Activated CD4-positive, alpha-beta T cell treated with anti-CD3 and anti-CD28 coated beads for 36 hours (primary cell): ENCODE data around the gene DLGAP1. TPM values are rescaled to one million over a fixed set of nuclear protein-coding genes. Genes with fewer than 3 reads are reported as not detected.

ENCODE experiments used
- ATAC-seq: fragments of 200-7000 bp; cut with Tn5 transposase; one replicate; pipeline ENCODE4 v1.10.0; 2021; ENCODE audit warnings: mild to moderate bottlenecking, moderate library complexity
- CTCF ChIA-PET: fragments of 350-600 bp; sonication (Branson Sonifier 250); formaldehyde crosslinking; loops from one replicate; lab custom pipeline; 2021; ENCODE audit warnings: antibody characterized with exemption; lab: Charles Lee
- POLR2A ChIA-PET: fragments of 350-600 bp; sonication (Branson Sonifier 250); formaldehyde crosslinking; loops from one replicate; lab custom pipeline; 2021; ENCODE audit warnings: antibody characterized with exemption, inconsistent platforms; lab: Charles Lee
- DNase-seq: peaks from one replicate; pipeline ENCODE4 v3.0.0-alpha.2; 2020
- H3K27ac Mint-ChIP-seq: one replicate; pipeline ENCODE4 v1.8.0; 2021; ENCODE audit warnings: mixed read lengths
- H3K27me3 Mint-ChIP-seq: one replicate; pipeline ENCODE4 v1.8.0; 2021; ENCODE audit warnings: mixed read lengths
- H3K36me3 Mint-ChIP-seq: one replicate; pipeline ENCODE4 v1.8.0; 2021; ENCODE audit warnings: low read depth, mixed read lengths
- H3K4me1 Mint-ChIP-seq: one replicate; pipeline ENCODE4 v1.8.0; 2021; ENCODE audit warnings: mixed read lengths
- H3K4me3 Mint-ChIP-seq: one replicate; pipeline ENCODE4 v1.8.0; 2021; ENCODE audit warnings: mild to moderate bottlenecking, moderate library complexity, mixed read lengths
- H3K9me3 Mint-ChIP-seq: one replicate; pipeline ENCODE4 v1.8.0; 2021; ENCODE audit warnings: low read depth, mixed read lengths
- intact Hi-C, 2 experiments: fragments of 100-400 bp; cut with DNase I in 1 of 2; cut with micrococcal nuclease in 1 of 2; formaldehyde crosslinking; loops; one replicate each; pipeline versions ENCODE4 v1.14.2 to v1.15.1; 2022 to 2024; cut with DNase I, micrococcal nuclease
- total RNA-seq, 2 experiments: library from RNA; stranded (reverse); gene quantifications; one replicate each; pipeline ENCODE4 v1.2.3, GENCODE V29; 2021

The DLGAP1 gene
- total RNA-seq, 2 experiments from 2014 or later: 0.14 TPM; not detected in 1

- no peak for DNase-seq
- Mint-ChIP-seq H3K36me3 (no peaks in the 10 kb centered on the region), H3K27me3 (no peaks in the 10 kb centered on the region), H3K9me3 (peaks cover 1% of the 10 kb centered on the region), H3K27ac (no peak overlapping the region), H3K4me3 (no peak overlapping the region), H3K4me1 (no peaks in the 10 kb centered on the region)
- ATAC-seq: no peak
- CTCF ChIA-PET: no interaction called here
- POLR2A ChIA-PET: no interaction called here
- intact Hi-C loops: no loop called here
Observed at GRCh38 chr18:4143585-4143984, 311.5 kb downstream of the DLGAP1 start.

DNA sequence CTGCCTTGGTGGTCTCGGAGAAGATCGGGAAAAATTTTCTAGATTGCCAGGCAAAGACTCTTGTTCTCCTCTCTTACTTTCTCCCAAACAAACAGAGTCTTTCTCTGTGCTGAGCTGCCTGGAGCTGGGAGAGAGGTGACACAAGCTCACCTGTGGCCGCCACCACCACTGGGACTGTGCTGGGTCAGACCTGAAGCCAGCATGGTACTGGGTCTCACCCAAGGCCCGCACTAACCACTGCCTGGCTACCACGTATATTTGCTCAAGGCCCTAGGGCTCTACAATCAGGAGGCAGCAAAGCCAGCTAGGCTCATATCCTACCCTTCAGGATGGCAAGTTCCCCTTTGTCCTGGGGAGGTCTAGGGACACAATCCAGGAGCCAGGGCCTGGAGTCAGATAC is 312.2 kb downstream of the DLGAP1 start:
- ChIA-PET POLR2A (no interaction called here), CTCF (no interaction called here)

DNA sequence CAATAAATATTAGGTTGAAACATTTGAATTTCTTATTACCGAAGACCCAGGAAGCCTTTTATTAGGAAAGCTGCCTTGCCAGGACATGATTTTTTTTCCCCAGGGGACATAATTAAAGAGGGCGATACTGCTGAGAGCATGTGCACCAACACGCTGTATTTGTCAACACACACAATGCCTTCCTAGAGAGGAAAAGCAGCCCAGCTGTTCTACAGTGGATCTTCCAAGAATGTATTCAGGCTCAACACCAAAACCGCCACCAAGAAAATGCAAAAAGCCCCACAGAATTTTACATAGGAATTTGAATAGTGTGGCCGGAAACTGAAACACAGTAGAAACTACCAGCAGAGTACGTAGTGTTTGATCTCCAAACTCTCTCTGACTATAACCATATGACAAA is 320.4 kb downstream of the DLGAP1 start:
- CTCF ChIA-PET: no interaction called here
- intact Hi-C loops: no loop called here
- Mint-ChIP-seq H3K27me3 (peaks cover 2% of the 10 kb centered on the region), H3K4me1 (no peaks in the 10 kb centered on the region), H3K36me3 (no peaks in the 10 kb centered on the region), H3K27ac (no peak overlapping the region), H3K4me3 (no peak overlapping the region), H3K9me3 (peaks cover 1% of the 10 kb centered on the region)
- POLR2A ChIA-PET: no interaction called here
- DNase-seq (no peak), ATAC-seq (no peak)

More for the DNA sequence above, 312.2 kb downstream of the DLGAP1 start:
- DNase-seq (no peak), ATAC-seq (no peak)
- peaks cover 1% of the 10 kb centered on the region for H3K9me3 Mint-ChIP-seq
- H3K4me1 Mint-ChIP-seq: no peaks in the 10 kb centered on the region
- intact Hi-C loops: no loop called here
- H3K4me3 Mint-ChIP-seq: no peak overlapping the region
- no peak overlapping the region for H3K27ac Mint-ChIP-seq
- H3K36me3 Mint-ChIP-seq: no peaks in the 10 kb centered on the region
- no peaks in the 10 kb centered on the region for H3K27me3 Mint-ChIP-seq

DNA sequence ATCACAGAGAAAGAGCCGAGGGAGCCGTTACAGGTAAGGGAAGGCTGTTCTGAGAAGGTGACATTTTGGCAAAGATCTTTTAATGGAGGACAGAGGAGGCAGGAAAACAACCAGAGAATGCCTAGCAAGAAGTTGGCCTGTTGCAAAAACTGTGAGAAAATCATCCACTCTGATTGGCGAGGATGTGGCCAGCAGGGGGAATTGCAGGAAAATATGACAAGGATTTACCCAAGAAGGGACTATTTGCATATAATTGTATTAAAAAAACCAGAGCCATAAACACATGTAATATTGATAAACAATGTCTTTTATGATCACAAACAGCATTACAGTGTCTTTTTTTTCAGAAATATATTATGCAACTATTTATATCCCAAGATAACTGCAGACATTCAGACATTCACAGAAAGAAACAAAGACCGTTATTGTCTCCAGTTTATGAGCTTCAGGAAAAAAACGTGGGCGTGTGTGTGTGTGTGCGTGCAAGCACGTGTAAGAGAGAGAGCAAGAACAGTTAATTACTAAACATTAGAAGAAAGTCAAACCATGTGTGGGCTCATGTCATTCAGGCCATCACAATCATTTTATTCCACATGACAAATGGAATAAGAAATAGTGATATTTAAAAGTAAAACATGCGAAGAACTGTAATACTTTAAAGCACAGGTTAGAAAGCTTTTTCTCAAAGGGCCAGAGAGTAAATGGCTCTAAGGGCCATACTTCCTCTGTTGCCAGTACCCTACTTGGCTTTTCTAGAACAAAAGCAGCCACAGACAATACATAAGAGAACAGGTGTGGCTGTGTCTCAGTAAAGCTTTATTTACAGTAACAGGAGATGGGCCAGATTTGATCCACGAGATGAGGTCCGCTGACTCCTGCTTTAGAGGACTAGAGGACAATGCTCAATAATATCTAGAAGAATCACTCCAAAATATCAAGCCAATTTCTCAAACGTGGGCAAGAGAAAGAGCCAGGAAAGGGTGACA is 324.1 kb downstream of the DLGAP1 start:
- Mint-ChIP-seq H3K4me1 (no peaks in the 10 kb centered on the region), H3K9me3 (no peaks in the 10 kb centered on the region), H3K27ac (no peak overlapping the region), H3K36me3 (no peaks in the 10 kb centered on the region), H3K4me3 (no peak overlapping the region), H3K27me3 (peaks cover 2% of the 10 kb centered on the region)
- ATAC-seq (no peak), DNase-seq (no peak)
- CTCF ChIA-PET: interaction anchor here (2.1 kb wide), 1 partner anchor 24 kb away, joined by 6 read pairs; no protein-coding TSS in a partner anchor
- intact Hi-C loops: no loop called here
- POLR2A ChIA-PET: no interaction called here

GRCh38 chr18:4126939-4127338 is 328.2 kb downstream of the DLGAP1 start:
- DNase-seq (no peak), ATAC-seq (no peak)
- Mint-ChIP-seq H3K27ac (no peak overlapping the region), H3K9me3 (no peaks in the 10 kb centered on the region), H3K4me1 (no peaks in the 10 kb centered on the region), H3K27me3 (peaks cover 2% of the 10 kb centered on the region), H3K4me3 (no peak overlapping the region), H3K36me3 (no peaks in the 10 kb centered on the region)
- intact Hi-C loops: no loop called here
- ChIA-PET POLR2A (no interaction called here), CTCF (interaction anchor here (1.6 kb wide), 1 partner anchor 12 kb away, joined by 4 read pairs; no protein-coding TSS in a partner anchor)

GRCh38 chr18:4125627-4126230 is 329.4 kb downstream of the DLGAP1 start:
- no peaks in the 10 kb centered on the region for H3K4me1 Mint-ChIP-seq
- ATAC-seq: no peak
- ChIA-PET CTCF (interaction anchor here (0.6 to 1.6 kb wide), 3 partner anchors 11 to 202 kb away, joined by 3 to 4 read pairs (median 4); no protein-coding TSS in a partner anchor), POLR2A (no interaction called here)
- intact Hi-C loops: no loop called here
- H3K27ac Mint-ChIP-seq: no peak overlapping the region
- H3K27me3 Mint-ChIP-seq: peaks cover 8% of the 10 kb centered on the region
- no peaks in the 10 kb centered on the region for H3K36me3 Mint-ChIP-seq
- no peak overlapping the region for H3K4me3 Mint-ChIP-seq
- DNase-seq: no peak
- no peaks in the 10 kb centered on the region for H3K9me3 Mint-ChIP-seq

DNA sequence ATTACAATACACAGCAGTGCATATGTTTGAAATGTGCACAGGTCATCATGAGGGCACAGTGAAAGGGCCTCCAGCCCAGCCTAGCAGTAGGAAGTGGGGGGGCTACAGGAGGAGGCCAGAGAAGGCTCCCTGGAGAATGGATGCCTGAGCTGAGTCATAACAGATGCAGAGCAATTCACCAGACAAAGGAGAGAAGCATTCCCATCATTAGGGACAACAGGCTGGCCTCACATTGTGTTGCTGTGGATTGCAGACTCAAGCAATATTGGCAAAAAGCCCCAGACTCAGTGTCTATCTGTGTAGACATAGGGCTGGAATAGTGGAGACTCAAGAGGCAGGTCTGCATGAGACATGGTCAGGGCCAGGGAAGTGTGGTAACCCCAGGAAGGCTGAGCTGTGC is 329.9 kb downstream of the DLGAP1 start:
- CTCF ChIA-PET: interaction anchor here (0.7 kb wide), 1 partner anchor 19 kb away, joined by 4 read pairs; no protein-coding TSS in a partner anchor
- no peaks in the 10 kb centered on the region for H3K4me1 Mint-ChIP-seq
- no peak overlapping the region for H3K4me3 Mint-ChIP-seq
- H3K36me3 Mint-ChIP-seq: no peaks in the 10 kb centered on the region
- no peak for ATAC-seq
- POLR2A ChIA-PET: no interaction called here
- peaks cover 6% of the 10 kb centered on the region for H3K27me3 Mint-ChIP-seq
- intact Hi-C loops: no loop called here
- DNase-seq: no peak
- H3K27ac Mint-ChIP-seq: no peak overlapping the region
- H3K9me3 Mint-ChIP-seq: no peaks in the 10 kb centered on the region

DNA sequence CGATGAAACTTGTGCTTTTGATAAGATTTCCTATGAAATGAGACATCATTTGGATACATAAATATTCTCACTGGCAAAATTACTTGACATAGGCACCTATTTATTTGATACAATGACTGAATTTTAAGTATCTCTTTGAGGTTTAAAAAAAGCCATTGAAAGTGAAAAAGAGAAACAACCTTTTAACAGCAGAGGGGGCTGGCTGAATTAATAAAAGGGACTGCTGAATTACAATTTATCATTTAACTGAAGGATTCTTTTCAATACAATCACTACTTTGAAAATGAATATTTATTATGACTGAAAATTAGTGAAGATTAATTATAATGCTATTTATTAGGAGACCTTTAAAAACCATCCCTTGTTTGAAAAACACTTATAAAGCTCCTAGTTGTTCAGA is 335.3 kb downstream of the DLGAP1 start:
- ChIA-PET POLR2A (no interaction called here), CTCF (no interaction called here)
- no peaks in the 10 kb centered on the region for H3K36me3 Mint-ChIP-seq
- H3K9me3 Mint-ChIP-seq: no peaks in the 10 kb centered on the region
- H3K27ac Mint-ChIP-seq: no peak overlapping the region
- no peaks in the 10 kb centered on the region for H3K4me1 Mint-ChIP-seq
- no peak for DNase-seq
- intact Hi-C loops: loop anchor here in 1 of 2 experiments (5.0 kb wide), 1 partner anchor 62 kb away; no protein-coding TSS in a partner anchor
- H3K27me3 Mint-ChIP-seq: peaks cover 10% of the 10 kb centered on the region
- no peak for ATAC-seq
- no peak overlapping the region for H3K4me3 Mint-ChIP-seq

GRCh38 chr18:4119127-4119648 is 335.9 kb downstream of the DLGAP1 start:
- no peak overlapping the region for H3K27ac Mint-ChIP-seq
- peaks cover 10% of the 10 kb centered on the region for H3K27me3 Mint-ChIP-seq
- POLR2A ChIA-PET: no interaction called here
- ATAC-seq (no peak), DNase-seq (no peak)
- no peaks in the 10 kb centered on the region for H3K4me1 Mint-ChIP-seq
- no peak overlapping the region for H3K4me3 Mint-ChIP-seq
- CTCF ChIA-PET: interaction anchor here (2.1 kb wide), 1 partner anchor 12 kb away, joined by 11 read pairs; no protein-coding TSS in a partner anchor
- no peaks in the 10 kb centered on the region for H3K36me3 Mint-ChIP-seq
- no peaks in the 10 kb centered on the region for H3K9me3 Mint-ChIP-seq
- intact Hi-C loops: no loop called here

GRCh38 chr18:4108016-4108415 is 347.1 kb downstream of the DLGAP1 start:
- H3K27ac Mint-ChIP-seq: no peak overlapping the region
- H3K9me3 Mint-ChIP-seq: no peaks in the 10 kb centered on the region
- H3K4me3 Mint-ChIP-seq: no peak overlapping the region
- no peaks in the 10 kb centered on the region for H3K4me1 Mint-ChIP-seq
- ChIA-PET POLR2A (no interaction called here), CTCF (interaction anchor here (0.7 to 3.7 kb wide), 4 partner anchors 10 to 950 kb away, joined by 3 to 27 read pairs (median 8); no protein-coding TSS in a partner anchor)
- no peak for DNase-seq
- intact Hi-C loops: no loop called here
- ATAC-seq: no peak
- H3K27me3 Mint-ChIP-seq: peaks cover 4% of the 10 kb centered on the region
- no peaks in the 10 kb centered on the region for H3K36me3 Mint-ChIP-seq

DNA sequence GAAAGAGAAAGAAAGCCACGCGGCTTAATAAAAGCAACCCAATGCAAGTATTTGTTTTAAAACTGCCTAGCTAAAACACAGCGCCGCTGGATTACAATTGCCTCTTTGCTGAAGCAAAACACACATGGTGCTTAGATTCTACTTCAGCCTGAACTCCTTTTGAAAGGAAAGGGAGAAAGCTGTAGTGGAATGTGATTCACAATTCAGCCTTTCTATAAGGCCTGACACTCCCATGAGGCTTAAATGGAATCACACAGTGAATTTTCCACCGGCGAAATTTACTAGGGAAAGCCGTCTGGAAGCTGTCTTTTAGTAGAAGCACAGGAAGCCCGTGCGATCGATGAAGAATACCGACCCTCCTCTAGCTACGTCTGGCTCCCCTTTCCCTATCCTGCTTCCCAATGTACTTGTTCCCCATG is 348.0 kb downstream of the DLGAP1 start:
- DNase-seq (no peak), ATAC-seq (no peak)
- ChIA-PET POLR2A (no interaction called here), CTCF (interaction anchor here (0.7 to 3.7 kb wide), 15 partner anchors 9 to 951 kb away, joined by 3 to 27 read pairs (median 4); no protein-coding TSS in a partner anchor)
- Mint-ChIP-seq H3K27me3 (peaks cover 4% of the 10 kb centered on the region), H3K36me3 (no peaks in the 10 kb centered on the region), H3K4me3 (no peak overlapping the region), H3K27ac (no peak overlapping the region), H3K9me3 (no peaks in the 10 kb centered on the region), H3K4me1 (no peaks in the 10 kb centered on the region)
- intact Hi-C loops: no loop called here
